B cell (primary cell): ENCODE measurements around the gene ITGB1.

Experiments used
- EZH2 ChIP-seq: IDR thresholded peaks from 2 replicates; pipeline ENCODE4 v1.6.1; 2012; ENCODE audit warnings: borderline replicate concordance, low read depth, mild to moderate bottlenecking, moderate library complexity, low read length; ENCODE audit not compliant: insufficient read depth, poor library complexity, severe bottlenecking
- TF ChIP-seq, protein P1 (sequence below): fragments of 200-600 bp; IDR thresholded peaks from one replicate; pipeline ENCODE4 v1.8.0; 2022; ENCODE audit warnings: antibody characterized with exemption, mild to moderate bottlenecking

DNA sequence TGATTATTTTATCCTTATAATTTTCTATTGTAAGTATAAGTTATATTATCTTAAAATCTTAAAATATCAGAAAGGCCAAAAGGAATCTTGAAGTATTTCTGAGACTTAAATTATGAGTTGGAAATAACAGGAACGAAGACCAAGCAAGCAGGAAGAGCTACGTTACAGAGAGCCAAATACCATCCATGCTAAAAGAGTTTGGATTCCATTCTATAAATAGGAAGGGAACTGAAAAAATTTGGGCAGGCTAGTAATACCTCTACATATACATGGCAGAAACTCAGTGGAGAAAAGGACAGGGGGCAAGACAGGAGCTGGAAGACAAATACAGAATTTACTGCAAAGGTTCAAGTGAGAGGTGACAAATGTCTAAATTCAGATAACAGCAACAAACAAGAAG lies 16.7 kb downstream of the ITGB1 start:
- TF ChIP-seq, protein P1, sequence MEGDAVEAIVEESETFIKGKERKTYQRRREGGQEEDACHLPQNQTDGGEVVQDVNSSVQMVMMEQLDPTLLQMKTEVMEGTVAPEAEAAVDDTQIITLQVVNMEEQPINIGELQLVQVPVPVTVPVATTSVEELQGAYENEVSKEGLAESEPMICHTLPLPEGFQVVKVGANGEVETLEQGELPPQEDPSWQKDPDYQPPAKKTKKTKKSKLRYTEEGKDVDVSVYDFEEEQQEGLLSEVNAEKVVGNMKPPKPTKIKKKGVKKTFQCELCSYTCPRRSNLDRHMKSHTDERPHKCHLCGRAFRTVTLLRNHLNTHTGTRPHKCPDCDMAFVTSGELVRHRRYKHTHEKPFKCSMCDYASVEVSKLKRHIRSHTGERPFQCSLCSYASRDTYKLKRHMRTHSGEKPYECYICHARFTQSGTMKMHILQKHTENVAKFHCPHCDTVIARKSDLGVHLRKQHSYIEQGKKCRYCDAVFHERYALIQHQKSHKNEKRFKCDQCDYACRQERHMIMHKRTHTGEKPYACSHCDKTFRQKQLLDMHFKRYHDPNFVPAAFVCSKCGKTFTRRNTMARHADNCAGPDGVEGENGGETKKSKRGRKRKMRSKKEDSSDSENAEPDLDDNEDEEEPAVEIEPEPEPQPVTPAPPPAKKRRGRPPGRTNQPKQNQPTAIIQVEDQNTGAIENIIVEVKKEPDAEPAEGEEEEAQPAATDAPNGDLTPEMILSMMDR, result no peak
- no peak for TF ChIP-seq EZH2
